Heart left ventricle (tissue), 16 donors: ENCODE data around the gene ASCL2. TPM values are rescaled to one million over a fixed set of nuclear protein-coding genes. Genes with fewer than 3 reads are reported as not detected.

ENCODE experiments used
- ATAC-seq, 4 donors: fragments of 200-7000 bp; cut with Tn5 transposase; one replicate each; pipeline ENCODE4 v1.9.1; 2020 to 2022; ENCODE audit warnings: moderate library complexity in 4 of 4, mild to moderate bottlenecking in 3 of 4, moderate number of reproducible peaks in 1 of 4
- DNase-seq, 5 donors: peaks; one replicate each; pipeline ENCODE4 v3.0.0-alpha.2; 2020
- H3K27ac ChIP-seq, 12 donors: fragments of 200-600 bp; sonication (generic) in 4 of 12; one replicate each; pipeline versions ENCODE4 v1.5.0 to v1.8.0; 2016 to 2022; ENCODE audit warnings: mild to moderate bottlenecking in 2 of 12
- H3K27me3 ChIP-seq, 9 donors: fragments of 200-600 bp; sonication (generic) in 2 of 9; one replicate each; pipeline versions ENCODE4 v1.5.1 to v1.8.0; 2016 to 2022; ENCODE audit warnings: mild to moderate bottlenecking in 3 of 9
- H3K36me3 ChIP-seq, 9 donors: fragments of 200-600 bp; sonication (generic) in 2 of 9; one replicate each; pipeline versions ENCODE4 v1.5.0 to v1.8.0; 2018 to 2022; ENCODE audit warnings: mild to moderate bottlenecking in 2 of 9
- H3K4me1 ChIP-seq, 12 donors: fragments of 200-600 bp; sonication (generic) in 4 of 12; one replicate each; pipeline versions ENCODE4 v1.5.0 to v1.8.0; 2016 to 2022; ENCODE audit warnings: mild to moderate bottlenecking in 3 of 12
- H3K4me3 ChIP-seq, 12 donors: fragments of 200-600 bp; sonication (generic) in 4 of 12; one replicate each; pipeline versions ENCODE4 v1.5.0 to v1.8.0; 2017 to 2022; ENCODE audit warnings: mild to moderate bottlenecking in 9 of 12, moderate library complexity in 4 of 12
- H3K9me3 ChIP-seq, 12 donors: fragments of 200-600 bp; sonication (generic) in 4 of 12; one replicate each; pipeline versions ENCODE4 v1.5.0 to v1.8.0; 2016 to 2022; ENCODE audit warnings: mild to moderate bottlenecking in 1 of 12
- CTCF ChIP-seq, 12 donors: fragments of 200-600 bp; sonication (generic) in 4 of 12; IDR thresholded peaks; one replicate each; pipeline versions ENCODE4 v1.5.0 to v1.8.0; 2018 to 2022; ENCODE audit warnings: antibody characterized with exemption in 12 of 12, mild to moderate bottlenecking in 5 of 12
- POLR2A ChIP-seq, 2 donors: fragments of 450-650 bp; IDR thresholded peaks; one replicate each; pipeline ENCODE4 v1.6.1; 2017; ENCODE audit warnings: antibody characterized with exemption in 2 of 2, mild to moderate bottlenecking in 2 of 2, moderate library complexity in 2 of 2
- WGBS, 4 donors: extraction: QIAGEN DNeasy Blood & Tissue Kit in 2 of 4; methylation state at CpG; one replicate each; pipeline versions ENCODE4 v1.1.5 to v1.1.7; 2013 to 2018; 5-methylcytosine and 5-hydroxymethylcytosine counted together
- intact Hi-C, 10 donors: fragments of 100-400 bp; cut with DNase I; formaldehyde crosslinking; loops; one replicate each; pipeline versions ENCODE4 v1.11.1 to v1.14.2; 2022
- polyA plus RNA-seq, 2 donors: library from polyadenylated mRNA; stranded (reverse); fragments of 200-250 nt; gene quantifications; one replicate each; pipeline ENCODE4 v1.2.3, GENCODE V29; 2013
- total RNA-seq, 9 donors: library from RNA; depleted of rRNA in 2 of 9; stranded (reverse); fragments of >200 nt in 2 of 9; fragmentation: NEBNext Ultra II Directional in 3 of 9; extraction: Animal tissue kit (Norgen Biotek cat#: 25700) in 3 of 9; gene quantifications; one replicate each; pipeline versions ENCODE4 v1.1.0 to v1.2.4, GENCODE V29; 2016 to 2023
- donor health status: ischemic (EF 13 %, LVEDD 7.1; RV severe dilation, severe dysfunction).
- donor health status: healthy with polysubstance abuse.
- donor health status: DM: no; HTN: yes; CAD: no.
- donor health status: DM: no; HTN: no; CAD: no.
- donor health status: ischemic (EF 25% LVEDD 6.9; RV normal size, moderate dysfunction).
- donor health status: ischemic (EF 25% LVEDD 5.7; RV mildly dilated, moderate dysfunction).
- donor health status: healthy.
- donor health status: DM: yes; HTN: yes; CAD: no.
- donor health status: ischemic (EF 35%, LVEDD 5.7; RV mildly dilated, moderate dysfunction).
- donor health status: nonischemic (EF 11% LVEDD 7.7; RV severe dilation, severe dysfunction).
- donor health status: DM: yes; HTN: yes; CAD: no.
- donor health status: PGD.
- donor health status: ischemic (EF 29% LVEDD 5.4; RV normal size, mild dysfunction).
- donor health status: nonischemic (EF 23%, LVEDD 6.1; RV moderate dilation, normal function).

Gene ASCL2
- total and polyA plus RNA-seq, 11 donors, result 0.07 to 2.3 (median 0.43) TPM; not detected in 7

- 42 to 55% (median 52%) methylated on average over 13 to 14 of the region's 14 CpGs for WGBS, 4 donors
- TF ChIP-seq CTCF (IDR thresholded peaks at IDR 0.05), result no peak
- TF ChIP-seq POLR2A (IDR thresholded peaks at IDR 0.05), result no peak
- ATAC-seq, result peak in 1 of 4 donors; percentile 4
- no peaks in the 10 kb centered on the region for H3K27me3 ChIP-seq
- DNase-seq, result peak in 2 of 5 donors; percentile 26 to 55
- no peaks in the 10 kb centered on the region for H3K36me3 ChIP-seq
- peak overlapping the region in 5 of 12 donors; percentile 5 to 49 (median 24) for H3K4me3 ChIP-seq
- intact Hi-C loops, result loop anchor here (1.0 to 10.0 kb wide), 16 partner anchors 70 to 590 kb away; partner anchors contain the start of genes TSSC4 (in 9 of the 10) and CD81 (in 1 of the 10)
- H3K4me1 ChIP-seq, result peaks cover 9 to 67% (median 32%) of the 10 kb centered on the region in 12 donors
- H3K27ac ChIP-seq, result peak overlapping the region; percentile 16 to 98 (median 88)
- no peaks in the 10 kb centered on the region for H3K9me3 ChIP-seq
These were observed 34.2 kb upstream of the ASCL2 start for GRCh38 chr11:2304506-2305139.

- DNase-seq, result peak; percentile 73 to 88 (median 82)
- Histone ChIP-seq H3K27me3 (no peaks in the 10 kb centered on the region), H3K4me1 (peaks cover 9 to 75% (median 33%) of the 10 kb centered on the region in 12 donors), H3K36me3 (no peaks in the 10 kb centered on the region), H3K4me3 (peak overlapping the region in 6 of 12 donors; percentile 10 to 61 (median 51)), H3K27ac (peak overlapping the region; percentile 76 to 98 (median 88)), H3K9me3 (no peaks in the 10 kb centered on the region)
- ATAC-seq, result peak; percentile 59 to 72 (median 66)
- 34 to 47% (median 45%) methylated on average over 7 to 15 of the region's 15 CpGs for WGBS, 4 donors
- TF ChIP-seq POLR2A (IDR thresholded peaks at IDR 0.05) (no peak), CTCF (IDR thresholded peaks at IDR 0.05) (no peak)
- intact Hi-C loops, result loop anchor here (2.0 to 10.0 kb wide), 9 partner anchors 71 to 591 kb away; partner anchors contain the start of gene TSSC4 (in 1 of the 10)
These were observed 33.5 kb upstream of the ASCL2 start for GRCh38 chr11:2303627-2304505.

GRCh38 chr11:2302896-2303626 lies 32.7 kb upstream of the ASCL2 start:
- Histone ChIP-seq H3K36me3 (no peaks in the 10 kb centered on the region), H3K27me3 (no peaks in the 10 kb centered on the region), H3K4me3 (peak overlapping the region in 11 of 12 donors; percentile 21 to 61 (median 49)), H3K9me3 (no peaks in the 10 kb centered on the region), H3K4me1 (peaks cover 9 to 82% (median 35%) of the 10 kb centered on the region in 12 donors), H3K27ac (peak overlapping the region; percentile 76 to 98 (median 88))
- DNase-seq (peak; percentile 82 to 92 (median 91)), ATAC-seq (peak; percentile 65 to 78 (median 66))
- intact Hi-C loops, result loop anchor here in 9 of 10 donors (1.0 to 10.0 kb wide), 7 partner anchors 72 to 592 kb away; partner anchors contain the start of gene TSSC4 (in 1 of the 9)
- WGBS, 4 donors, result 33 to 47% (median 44%) methylated on average over 7 to 18 of the region's 18 CpGs
- no peak for TF ChIP-seq POLR2A (IDR thresholded peaks at IDR 0.05)
- TF ChIP-seq CTCF (IDR thresholded peaks at IDR 0.05), result no peak
